ENCODE results near the gene EME2. TPM values are rescaled to one million over a fixed set of nuclear protein-coding genes. Genes with fewer than 3 reads are reported as not detected.

The EME2 gene
- total and polyA plus RNA-seq, 2 of the 13 experiments (the other 11 are each of a cell fraction or from before 2014, with no cell fraction given): 4.4 to 7.6 TPM

DNA sequence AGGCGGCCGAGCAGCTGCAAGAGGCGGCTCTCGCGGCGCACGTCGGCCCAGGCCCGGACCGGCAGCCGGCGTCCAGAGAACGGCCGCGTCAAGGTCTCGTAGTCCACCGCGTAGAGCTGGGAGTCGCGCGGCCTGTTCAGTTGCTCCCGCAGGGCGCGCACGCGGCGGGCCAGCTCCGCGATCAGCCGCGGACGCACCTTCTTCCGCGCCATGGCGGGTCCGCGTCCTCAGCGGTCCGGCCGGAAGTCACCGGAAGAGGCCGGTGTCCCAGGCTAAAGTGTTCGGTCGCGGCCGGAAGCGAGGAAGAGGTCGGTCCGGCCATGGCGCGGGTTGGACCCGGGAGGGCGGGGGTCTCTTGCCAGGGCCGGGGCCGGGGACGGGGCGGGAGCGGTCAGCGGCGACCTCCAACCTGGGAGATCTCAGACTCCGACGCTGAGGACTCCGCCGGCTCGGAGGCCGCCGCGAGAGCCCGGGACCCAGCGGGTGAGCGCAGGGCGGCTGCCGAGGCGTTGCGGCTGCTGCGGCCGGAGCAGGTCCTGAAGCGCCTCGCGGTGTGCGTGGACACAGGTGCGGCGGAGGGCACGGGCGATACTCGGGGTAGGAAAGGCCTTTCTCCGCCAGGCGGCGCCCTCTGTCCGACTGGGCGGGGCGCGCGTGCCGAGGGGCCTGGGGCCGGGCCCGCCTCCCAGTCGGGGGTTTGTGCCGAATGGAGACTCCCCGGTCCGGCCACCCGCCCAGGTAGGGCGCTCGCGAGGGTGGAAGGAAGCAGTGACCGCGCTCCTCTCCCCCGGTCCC lies 495 bp downstream of the EME2 start, which contains the start of gene MRPS34 (continued):
- peak; percentile 89 for TF ChIP-seq MED1 (CRISPR knock-in tag; IDR thresholded peaks at IDR 0.05)
- TF ChIP-seq, protein P1, sequence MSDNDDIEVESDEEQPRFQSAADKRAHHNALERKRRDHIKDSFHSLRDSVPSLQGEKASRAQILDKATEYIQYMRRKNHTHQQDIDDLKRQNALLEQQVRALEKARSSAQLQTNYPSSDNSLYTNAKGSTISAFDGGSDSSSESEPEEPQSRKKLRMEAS (IDR thresholded peaks at IDR 0.05): peak; percentile 91
- TF ChIP-seq NPAS2 (CRISPR knock-in tag; IDR thresholded peaks at IDR 0.05; ENCODE audit: borderline replicate concordance): peak; percentile 72; the same call in 1 of the 2 replicates
- TF ChIP-seq, protein P2, sequence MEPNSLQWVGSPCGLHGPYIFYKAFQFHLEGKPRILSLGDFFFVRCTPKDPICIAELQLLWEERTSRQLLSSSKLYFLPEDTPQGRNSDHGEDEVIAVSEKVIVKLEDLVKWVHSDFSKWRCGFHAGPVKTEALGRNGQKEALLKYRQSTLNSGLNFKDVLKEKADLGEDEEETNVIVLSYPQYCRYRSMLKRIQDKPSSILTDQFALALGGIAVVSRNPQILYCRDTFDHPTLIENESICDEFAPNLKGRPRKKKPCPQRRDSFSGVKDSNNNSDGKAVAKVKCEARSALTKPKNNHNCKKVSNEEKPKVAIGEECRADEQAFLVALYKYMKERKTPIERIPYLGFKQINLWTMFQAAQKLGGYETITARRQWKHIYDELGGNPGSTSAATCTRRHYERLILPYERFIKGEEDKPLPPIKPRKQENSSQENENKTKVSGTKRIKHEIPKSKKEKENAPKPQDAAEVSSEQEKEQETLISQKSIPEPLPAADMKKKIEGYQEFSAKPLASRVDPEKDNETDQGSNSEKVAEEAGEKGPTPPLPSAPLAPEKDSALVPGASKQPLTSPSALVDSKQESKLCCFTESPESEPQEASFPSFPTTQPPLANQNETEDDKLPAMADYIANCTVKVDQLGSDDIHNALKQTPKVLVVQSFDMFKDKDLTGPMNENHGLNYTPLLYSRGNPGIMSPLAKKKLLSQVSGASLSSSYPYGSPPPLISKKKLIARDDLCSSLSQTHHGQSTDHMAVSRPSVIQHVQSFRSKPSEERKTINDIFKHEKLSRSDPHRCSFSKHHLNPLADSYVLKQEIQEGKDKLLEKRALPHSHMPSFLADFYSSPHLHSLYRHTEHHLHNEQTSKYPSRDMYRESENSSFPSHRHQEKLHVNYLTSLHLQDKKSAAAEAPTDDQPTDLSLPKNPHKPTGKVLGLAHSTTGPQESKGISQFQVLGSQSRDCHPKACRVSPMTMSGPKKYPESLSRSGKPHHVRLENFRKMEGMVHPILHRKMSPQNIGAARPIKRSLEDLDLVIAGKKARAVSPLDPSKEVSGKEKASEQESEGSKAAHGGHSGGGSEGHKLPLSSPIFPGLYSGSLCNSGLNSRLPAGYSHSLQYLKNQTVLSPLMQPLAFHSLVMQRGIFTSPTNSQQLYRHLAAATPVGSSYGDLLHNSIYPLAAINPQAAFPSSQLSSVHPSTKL (CRISPR knock-in tag; IDR thresholded peaks at IDR 0.05): no peak
- TF ChIP-seq TAF1 (CRISPR knock-in tag; IDR thresholded peaks at IDR 0.05): peak; percentile 99
- TF ChIP-seq NR1H2 (CRISPR knock-in tag; IDR thresholded peaks at IDR 0.05; ENCODE audit: borderline replicate concordance, low read depth): peak; percentile 73; the same call in 1 of the 2 replicates
- peak; percentile 95 for TF ChIP-seq PHF20 (CRISPR knock-in tag; IDR thresholded peaks at IDR 0.05)
- TF ChIP-seq ZNF773 (CRISPR knock-in tag; IDR thresholded peaks at IDR 0.05; ENCODE audit: borderline replicate concordance): peak; percentile 88; the same call in 1 of the 2 replicates
- 0 out of 2 replicates have a peak, but pooled peaks have one; percentile 20 for TF ChIP-seq DR1 (CRISPR knock-in tag; IDR thresholded peaks at IDR 0.05)
- TF ChIP-seq, protein P3, sequence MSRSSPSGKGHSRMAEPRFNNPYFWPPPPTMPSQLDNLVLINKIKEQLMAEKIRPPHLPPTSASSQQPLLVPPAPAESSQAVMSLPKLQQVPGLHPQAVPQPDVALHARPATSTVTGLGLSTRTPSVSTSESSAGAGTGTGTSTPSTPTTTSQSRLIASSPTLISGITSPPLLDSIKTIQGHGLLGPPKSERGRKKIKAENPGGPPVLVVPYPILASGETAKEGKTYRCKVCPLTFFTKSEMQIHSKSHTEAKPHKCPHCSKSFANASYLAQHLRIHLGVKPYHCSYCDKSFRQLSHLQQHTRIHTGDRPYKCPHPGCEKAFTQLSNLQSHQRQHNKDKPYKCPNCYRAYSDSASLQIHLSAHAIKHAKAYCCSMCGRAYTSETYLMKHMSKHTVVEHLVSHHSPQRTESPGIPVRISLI (CRISPR knock-in tag; IDR thresholded peaks at IDR 0.05; ENCODE audit: borderline replicate concordance): no peak; the same call in 1 of the 2 replicates
- no peak for TF ChIP-seq ATM (IDR thresholded peaks at IDR 0.05; ENCODE audit: borderline replicate concordance)
- TF ChIP-seq ZNF629 (CRISPR knock-in tag; conservative IDR thresholded peaks at IDR 0.05): peak; percentile 68
- no peak for TF ChIP-seq SMAD9 (CRISPR knock-in tag; IDR thresholded peaks at IDR 0.05)
- TF ChIP-seq, protein P4, sequence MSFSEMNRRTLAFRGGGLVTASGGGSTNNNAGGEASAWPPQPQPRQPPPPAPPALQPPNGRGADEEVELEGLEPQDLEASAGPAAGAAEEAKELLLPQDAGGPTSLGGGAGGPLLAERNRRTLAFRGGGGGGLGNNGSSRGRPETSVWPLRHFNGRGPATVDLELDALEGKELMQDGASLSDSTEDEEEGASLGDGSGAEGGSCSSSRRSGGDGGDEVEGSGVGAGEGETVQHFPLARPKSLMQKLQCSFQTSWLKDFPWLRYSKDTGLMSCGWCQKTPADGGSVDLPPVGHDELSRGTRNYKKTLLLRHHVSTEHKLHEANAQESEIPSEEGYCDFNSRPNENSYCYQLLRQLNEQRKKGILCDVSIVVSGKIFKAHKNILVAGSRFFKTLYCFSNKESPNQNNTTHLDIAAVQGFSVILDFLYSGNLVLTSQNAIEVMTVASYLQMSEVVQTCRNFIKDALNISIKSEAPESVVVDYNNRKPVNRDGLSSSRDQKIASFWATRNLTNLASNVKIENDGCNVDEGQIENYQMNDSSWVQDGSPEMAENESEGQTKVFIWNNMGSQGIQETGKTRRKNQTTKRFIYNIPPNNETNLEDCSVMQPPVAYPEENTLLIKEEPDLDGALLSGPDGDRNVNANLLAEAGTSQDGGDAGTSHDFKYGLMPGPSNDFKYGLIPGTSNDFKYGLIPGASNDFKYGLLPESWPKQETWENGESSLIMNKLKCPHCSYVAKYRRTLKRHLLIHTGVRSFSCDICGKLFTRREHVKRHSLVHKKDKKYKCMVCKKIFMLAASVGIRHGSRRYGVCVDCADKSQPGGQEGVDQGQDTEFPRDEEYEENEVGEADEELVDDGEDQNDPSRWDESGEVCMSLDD (CRISPR knock-in tag; IDR thresholded peaks at IDR 0.05; ENCODE audit: borderline replicate concordance): peak; percentile 73; the same call in 1 of the 2 replicates
- peak; percentile 67; the same call in 1 of the 2 replicates for TF ChIP-seq ZNF557 (CRISPR knock-in tag; IDR thresholded peaks at IDR 0.05)
- peak; percentile 34; the same call in 1 of the 2 replicates for TF ChIP-seq ZNF136 (CRISPR knock-in tag; IDR thresholded peaks at IDR 0.05; ENCODE audit: low read depth)
- TF ChIP-seq JDP2 (CRISPR knock-in tag; IDR thresholded peaks at IDR 0.05; ENCODE audit: borderline replicate concordance): no peak
- peak; percentile 78; the same call in 2 of the 3 replicates for TF ChIP-seq MXI1 (IDR thresholded peaks at IDR 0.05; ENCODE audit: borderline replicate concordance, low read depth, low read length)
- TF ChIP-seq KMT2B (CRISPR knock-in tag; IDR thresholded peaks at IDR 0.05): peak; percentile 85
- TF ChIP-seq ZNF33B (CRISPR knock-in tag; IDR thresholded peaks at IDR 0.05): no peak

All from HepG2 (cell line).